HepG2 (cell line): Measurements from ENCODE around the gene CNGA3. TPM values are rescaled to one million over a fixed set of nuclear protein-coding genes. Genes with fewer than 3 reads are reported as not detected.

Experiments
- ATAC-seq: fragments of 200-7000 bp; cut with Tn5 transposase; 3 replicates; pipeline ENCODE4 v1.9.1; 2020; ENCODE audit warnings: mild to moderate bottlenecking, moderate library complexity
- BruUV-seq: library from RNA; stranded (reverse); fragments of 400-500 nt; replicated peaks from 2 replicates; lab custom pipeline; 2021; lab: Mats Ljungman, UMichigan
- CTCF ChIA-PET: fragments of 300-600 bp; formaldehyde crosslinking; extraction: SDS; loops from one replicate; lab custom pipeline; 2021; ENCODE audit warnings: low total read pairs, inconsistent platforms, low intra/inter-chr PET ratio; lab: Yijun Ruan, JAX
- POLR2A ChIA-PET: fragments of 350-600 bp; sonication (Branson Sonifier 250); formaldehyde crosslinking; loops from one replicate; lab custom pipeline; 2020; ENCODE audit warnings: antibody characterized with exemption, inconsistent platforms; lab: Yijun Ruan, JAX
- DNase-seq: peaks from one replicate; pipeline ENCODE4 v3.0.0-alpha.2; 2015; ENCODE audit warnings: low spot score
- FAIRE-seq: peaks from 3 replicates; lab custom pipeline; 2011; peaks lifted over from hg19 to GRCh38; lab: Jason Lieb, UNC
- H2AFZ ChIP-seq: one replicate; pipeline ENCODE4 v1.6.1; 2011; ENCODE audit warnings: low read length, inconsistent platforms
- H3K27ac ChIP-seq: fragments of 300-600 bp; 3 replicates; pipeline ENCODE4 v1.8.0; 2011; ENCODE audit warnings: mixed run types, mild to moderate bottlenecking, mixed read lengths, low read length, inconsistent platforms; ENCODE audit not compliant: insufficient read depth; ENCODE audit errors: extremely low read length
- H3K27me3 ChIP-seq, 2 experiments: fragments of 200-600 bp in 1 of 2; 2 replicates in 1 of 2; 3 replicates in 1 of 2; pipeline versions ENCODE4 v1.6.0 to v1.8.0; 2011; ENCODE audit warnings: low read length in 2 of 2, mild to moderate bottlenecking in 2 of 2, moderate library complexity in 2 of 2, inconsistent platforms in 1 of 2; ENCODE audit not compliant: insufficient read depth in 2 of 2, control insufficient read depth in 1 of 2
- H3K36me3 ChIP-seq, 2 experiments: fragments of 200-600 bp in 1 of 2; replicated peaks in 1 of 2; 2 replicates in 1 of 2; 3 replicates in 1 of 2; pipeline versions ENCODE4 v1.5.1 to v1.8.0; 2011; ENCODE audit warnings: low read length in 2 of 2, inconsistent platforms in 1 of 2; ENCODE audit not compliant: insufficient read depth in 2 of 2, control insufficient read depth in 1 of 2
- H3K4me1 ChIP-seq: 2 replicates; pipeline ENCODE4 v1.5.1; 2012; ENCODE audit warnings: low read length, inconsistent platforms; ENCODE audit not compliant: insufficient read depth
- H3K4me2 ChIP-seq: 2 replicates; pipeline ENCODE4 v1.6.0; 2011; ENCODE audit warnings: low read depth, low read length, inconsistent platforms
- H3K4me3 ChIP-seq, 3 experiments: fragments of 200-600 bp in 1 of 3; sonication (generic), shearing (Covaris generic) in 1 of 3; replicated peaks in 1 of 3; 2 replicates each; pipeline ENCODE4 v1.5.1; 2011 to 2016; ENCODE audit warnings: low read length in 3 of 3, inconsistent platforms in 2 of 3, low read depth in 2 of 3, mild to moderate bottlenecking in 2 of 3, control low read depth in 1 of 3, mixed read lengths in 1 of 3; ENCODE audit not compliant: insufficient read depth in 1 of 3
- H3K79me2 ChIP-seq: one replicate; pipeline ENCODE4 v1.6.1; 2011; ENCODE audit warnings: low read length, inconsistent platforms; ENCODE audit not compliant: insufficient read depth
- H3K9ac ChIP-seq: 2 replicates; pipeline ENCODE4 v1.6.0; 2011; ENCODE audit warnings: mild to moderate bottlenecking, low read depth, low read length, inconsistent platforms; ENCODE audit not compliant: insufficient read depth
- H3K9me3 ChIP-seq: 2 replicates; pipeline ENCODE4 v1.5.1; 2012; ENCODE audit warnings: mild to moderate bottlenecking, low read length
- H4K20me1 ChIP-seq: 2 replicates; pipeline ENCODE4 v1.6.0; 2011; ENCODE audit warnings: inconsistent platforms, mild to moderate bottlenecking, low read length, moderate library complexity; ENCODE audit not compliant: insufficient read depth
- E2F2 ChIP-seq: sonication (generic); formaldehyde crosslinking; IDR thresholded peaks from 2 replicates; pipeline ENCODE4 v1.4.0; 2020; ENCODE audit warnings: missing genetic modification reagents, borderline replicate concordance
- EZH2 ChIP-seq: conservative IDR thresholded peaks from 2 replicates; pipeline ENCODE4 v1.6.1; 2012; ENCODE audit warnings: mild to moderate bottlenecking, low read depth, low read length, moderate library complexity
- GABPB1 ChIP-seq: IDR thresholded peaks from 2 replicates; pipeline ENCODE4 v1.6.1; 2016; ENCODE audit warnings: mild to moderate bottlenecking, missing genetic modification reagents, moderate library complexity, missing compliant biosample characterization
- HMG20A ChIP-seq: IDR thresholded peaks from 2 replicates; pipeline ENCODE4 v1.6.1; 2016; ENCODE audit warnings: borderline replicate concordance
- NFKBIZ ChIP-seq: IDR thresholded peaks from 2 replicates; pipeline ENCODE4 v1.6.1; 2018; ENCODE audit warnings: missing genetic modification reagents, missing compliant biosample characterization
- PPARG ChIP-seq: conservative IDR thresholded peaks from 2 replicates; pipeline ENCODE4 v1.6.1; 2016; ENCODE audit warnings: missing biosample characterization, missing genetic modification reagents
- ZBTB10 ChIP-seq: sonication (generic); formaldehyde crosslinking; IDR thresholded peaks from 2 replicates; pipeline ENCODE4 v1.4.0; 2020; ENCODE audit warnings: missing genetic modification reagents, borderline replicate concordance
- ZNF234 ChIP-seq: sonication (generic); formaldehyde crosslinking; conservative IDR thresholded peaks from 2 replicates; pipeline ENCODE4 v1.5.1; 2020; ENCODE audit warnings: mild to moderate bottlenecking, missing genetic modification reagents
- ZNF496 ChIP-seq: sonication (generic); formaldehyde crosslinking; IDR thresholded peaks from 2 replicates; pipeline ENCODE4 v1.8.1; 2023; ENCODE audit warnings: mild to moderate bottlenecking, moderate library complexity, missing genetic modification reagents; ENCODE audit not compliant: insufficient replicate concordance
- ZNF644 ChIP-seq: IDR thresholded peaks from 2 replicates; pipeline ENCODE4 v1.6.1; 2016; ENCODE audit warnings: low read depth
- ZNF660 ChIP-seq: sonication (generic); formaldehyde crosslinking; IDR thresholded peaks from 2 replicates; pipeline ENCODE4 v1.5.1; 2020; ENCODE audit warnings: mild to moderate bottlenecking, low read depth, missing genetic modification reagents, borderline replicate concordance
- ZNF775 ChIP-seq: sonication (generic); formaldehyde crosslinking; IDR thresholded peaks from 2 replicates; pipeline ENCODE4 v1.4.0; 2020; ENCODE audit warnings: missing genetic modification reagents, mild to moderate bottlenecking, moderate library complexity, borderline replicate concordance
- ZNF777 ChIP-seq: sonication (generic); formaldehyde crosslinking; IDR thresholded peaks from 2 replicates; pipeline ENCODE4 v1.4.0; 2020; ENCODE audit warnings: missing genetic modification reagents
- WGBS: methylation state at CpG from one replicate; pipeline ENCODE4 v1.1.6; 2017; ENCODE audit warnings: low lambda C conversion rate; 5-methylcytosine and 5-hydroxymethylcytosine counted together
- in situ Hi-C: cut with HindIII; loops from 2 replicates; pipeline ENCODE4 v1.10.0; 2017; ENCODE audit warnings: low pct_unique_long_range_greater_than_20kb; ENCODE audit not compliant: extremely low pct_ligation_motif_present
- intact Hi-C: fragments of 100-400 bp; cut with micrococcal nuclease; formaldehyde crosslinking; loops from one replicate; pipeline ENCODE4 v1.10.0; 2022; ENCODE audit not compliant: unreplicated experiment
- polyA plus RNA-seq, 8 experiments: library from polyadenylated mRNA; depleted of rRNA in 3 of 8; stranded (reverse) in 7 of 8; unstranded in 1 of 8; fragments of >200 nt; fragmentation: Illumina TruSeq in 4 of 8; extraction: Trizol in 4 of 8; gene quantifications; 2 replicates each; pipeline versions ENCODE4 v1.2.1 to v1.2.3, GENCODE V29; 2011 to 2016; ENCODE audit warnings: low read depth in 4 of 8, missing spikeins in 1 of 8, mixed read lengths in 1 of 8; ENCODE audit not compliant: insufficient read depth in 1 of 8
- total RNA-seq, 5 experiments: library from RNA; depleted of rRNA; stranded (reverse); fragments of >200 nt; fragmentation: Illumina TruSeq; extraction: Trizol; gene quantifications; 2 replicates each; pipeline ENCODE4 v1.2.3, GENCODE V29; 2016; ENCODE audit warnings: low read depth in 1 of 5
- TF ChIP-seq, protein P1 (sequence below): sonication (generic); formaldehyde crosslinking; conservative IDR thresholded peaks from 2 replicates; pipeline ENCODE4 v1.8.0; 2022; ENCODE audit warnings: low read depth, missing genetic modification reagents
- TF ChIP-seq, protein P2 (sequence below): sonication (generic); formaldehyde crosslinking; IDR thresholded peaks from 2 replicates; pipeline ENCODE4 v1.4.0; 2020; ENCODE audit warnings: missing genetic modification reagents
- TF ChIP-seq, protein P3 (sequence below): sonication (generic); formaldehyde crosslinking; IDR thresholded peaks from 2 replicates; pipeline ENCODE4 v1.8.1; 2023; ENCODE audit warnings: missing genetic modification reagents, inconsistent platforms, borderline replicate concordance
- TF ChIP-seq, protein P4 (sequence below): IDR thresholded peaks from 2 replicates; pipeline ENCODE4 v1.6.1; 2016; ENCODE audit warnings: missing compliant biosample characterization, missing genetic modification reagents, borderline replicate concordance

The CNGA3 gene
- total and polyA plus RNA-seq, 2 of the 13 experiments (the other 11 are each of a cell fraction or from before 2014, with no cell fraction given) = not detected

- Histone ChIP-seq H3K9ac (no peak overlapping the region), H3K4me2 (no peak overlapping the region), H3K9me3 (no peaks in the 10 kb centered on the region), H2AFZ (no peak overlapping the region), H3K79me2 (no peaks in the 10 kb centered on the region), H3K4me3 (no peak overlapping the region), H4K20me1 (peaks cover 11% of the 10 kb centered on the region; the same call in 1 of the 2 replicates), H3K4me1 (no peaks in the 10 kb centered on the region), H3K27me3 (peaks cover 7 to 76% of the 10 kb centered on the region in 2 experiments; a peak in 4 of 5 replicates), H3K27ac (no peak overlapping the region), H3K36me3 (no peaks in the 10 kb centered on the region)
- no peak for FAIRE-seq
- in situ Hi-C loops (loop anchor here (5.0 to 10.0 kb wide), 2 partner anchors 574 to 677 kb away; no protein-coding TSS in a partner anchor), intact Hi-C loops (no loop called here)
- ATAC-seq = no peak
- POLR2A ChIA-PET = no interaction called here
- TF ChIP-seq, protein P1, sequence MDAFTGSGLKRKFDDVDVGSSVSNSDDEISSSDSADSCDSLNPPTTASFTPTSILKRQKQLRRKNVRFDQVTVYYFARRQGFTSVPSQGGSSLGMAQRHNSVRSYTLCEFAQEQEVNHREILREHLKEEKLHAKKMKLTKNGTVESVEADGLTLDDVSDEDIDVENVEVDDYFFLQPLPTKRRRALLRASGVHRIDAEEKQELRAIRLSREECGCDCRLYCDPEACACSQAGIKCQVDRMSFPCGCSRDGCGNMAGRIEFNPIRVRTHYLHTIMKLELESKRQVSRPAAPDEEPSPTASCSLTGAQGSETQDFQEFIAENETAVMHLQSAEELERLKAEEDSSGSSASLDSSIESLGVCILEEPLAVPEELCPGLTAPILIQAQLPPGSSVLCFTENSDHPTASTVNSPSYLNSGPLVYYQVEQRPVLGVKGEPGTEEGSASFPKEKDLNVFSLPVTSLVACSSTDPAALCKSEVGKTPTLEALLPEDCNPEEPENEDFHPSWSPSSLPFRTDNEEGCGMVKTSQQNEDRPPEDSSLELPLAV (CRISPR knock-in tag) = no peak
- TF ChIP-seq, protein P2, sequence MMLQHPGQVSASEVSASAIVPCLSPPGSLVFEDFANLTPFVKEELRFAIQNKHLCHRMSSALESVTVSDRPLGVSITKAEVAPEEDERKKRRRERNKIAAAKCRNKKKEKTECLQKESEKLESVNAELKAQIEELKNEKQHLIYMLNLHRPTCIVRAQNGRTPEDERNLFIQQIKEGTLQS (CRISPR knock-in tag) = no peak
- no peak for TF ChIP-seq ZNF496 (CRISPR knock-in tag)
- no peak for TF ChIP-seq ZNF644
- TF ChIP-seq, protein P3, sequence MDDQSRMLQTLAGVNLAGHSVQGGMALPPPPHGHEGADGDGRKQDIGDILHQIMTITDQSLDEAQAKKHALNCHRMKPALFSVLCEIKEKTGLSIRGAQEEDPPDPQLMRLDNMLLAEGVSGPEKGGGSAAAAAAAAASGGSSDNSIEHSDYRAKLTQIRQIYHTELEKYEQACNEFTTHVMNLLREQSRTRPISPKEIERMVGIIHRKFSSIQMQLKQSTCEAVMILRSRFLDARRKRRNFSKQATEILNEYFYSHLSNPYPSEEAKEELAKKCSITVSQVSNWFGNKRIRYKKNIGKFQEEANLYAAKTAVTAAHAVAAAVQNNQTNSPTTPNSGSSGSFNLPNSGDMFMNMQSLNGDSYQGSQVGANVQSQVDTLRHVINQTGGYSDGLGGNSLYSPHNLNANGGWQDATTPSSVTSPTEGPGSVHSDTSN (CRISPR knock-in tag) = no peak
- no peak for TF ChIP-seq NFKBIZ
- no peak for TF ChIP-seq ZNF234 (CRISPR knock-in tag)
- no peak for TF ChIP-seq E2F2 (CRISPR knock-in tag)
- no peak for TF ChIP-seq GABPB1 (CRISPR knock-in tag)
- no peak for TF ChIP-seq ZNF660 (CRISPR knock-in tag)
- TF ChIP-seq, protein P4, sequence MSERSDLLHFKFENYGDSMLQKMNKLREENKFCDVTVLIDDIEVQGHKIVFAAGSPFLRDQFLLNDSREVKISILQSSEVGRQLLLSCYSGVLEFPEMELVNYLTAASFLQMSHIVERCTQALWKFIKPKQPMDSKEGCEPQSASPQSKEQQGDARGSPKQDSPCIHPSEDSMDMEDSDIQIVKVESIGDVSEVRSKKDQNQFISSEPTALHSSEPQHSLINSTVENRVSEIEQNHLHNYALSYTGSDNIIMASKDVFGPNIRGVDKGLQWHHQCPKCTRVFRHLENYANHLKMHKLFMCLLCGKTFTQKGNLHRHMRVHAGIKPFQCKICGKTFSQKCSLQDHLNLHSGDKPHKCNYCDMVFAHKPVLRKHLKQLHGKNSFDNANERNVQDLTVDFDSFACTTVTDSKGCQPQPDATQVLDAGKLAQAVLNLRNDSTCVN (CRISPR knock-in tag) = no peak
- no peak for TF ChIP-seq HMG20A (CRISPR knock-in tag)
- TF ChIP-seq ZNF775 (CRISPR knock-in tag) = no peak
- TF ChIP-seq EZH2 = no peak
- no peak for TF ChIP-seq ZBTB10 (CRISPR knock-in tag)
- no peak for TF ChIP-seq PPARG
- no peak for TF ChIP-seq ZNF777 (CRISPR knock-in tag)
- CTCF ChIA-PET = no interaction called here
- WGBS = 3% methylated on average over 8 of the region's 8 CpGs
- BruUV-seq = no TSS peak
- DNase-seq = no peak
Measured at GRCh38 chr2:98381494-98381893, 35.2 kb downstream of the CNGA3 start.
